ENCODE data around the gene RETSAT.
"Not testable (repeated sequence)": the region's sequence is repeated elsewhere in the genome, so short reads cannot be mapped to it uniquely, and the experiment has no call there.

Gene RETSAT

GRCh38 chr2:85378257-85378656, 23.9 kb upstream of the RETSAT start:
- DNase-seq (ENCODE audit: low spot score): no peak

GRCh38 chr2:85377083-85377482, 22.8 kb upstream of the RETSAT start:
- no peak for DNase-seq (ENCODE audit: low spot score)

- DNase-seq (ENCODE audit: low spot score): no peak
Measured at GRCh38 chr2:85376291-85377065, 22.1 kb upstream of the RETSAT start.

GRCh38 chr2:85371045-85371444, 16.7 kb upstream of the RETSAT start:
- DNase-seq (ENCODE audit: low spot score): no peak

- DNase-seq (ENCODE audit: low spot score): no peak
Measured at GRCh38 chr2:85369500-85369899, 15.2 kb upstream of the RETSAT start.

- no peak for DNase-seq (ENCODE audit: low spot score)
Measured at GRCh38 chr2:85368921-85369320, 14.6 kb upstream of the RETSAT start.

- DNase-seq (ENCODE audit: low spot score): no peak
Measured at GRCh38 chr2:85367180-85367579, 12.9 kb upstream of the RETSAT start.

GRCh38 chr2:85362653-85363387, 8.5 kb upstream of the RETSAT start:
- not testable (repeated sequence) for DNase-seq (ENCODE audit: low spot score)

- no peak for DNase-seq (ENCODE audit: low spot score)
Measured at GRCh38 chr2:85357736-85358135, 3.4 kb upstream of the RETSAT start.

GRCh38 chr2:85356186-85356585, 1.9 kb upstream of the RETSAT start:
- DNase-seq (ENCODE audit: low spot score): no peak

- no peak for DNase-seq (ENCODE audit: low spot score)
Measured at GRCh38 chr2:85355521-85355920, 1.2 kb upstream of the RETSAT start.

- no peak for DNase-seq (ENCODE audit: low spot score)
Measured at GRCh38 chr2:85355073-85355410, 714 bp upstream of the RETSAT start.

- no peak for DNase-seq (ENCODE audit: low spot score)
Measured at GRCh38 chr2:85353876-85354285, 447 bp downstream of the RETSAT start.

- no peak for DNase-seq (ENCODE audit: low spot score)
Measured at GRCh38 chr2:85347599-85347998, 6.7 kb downstream of the RETSAT start.

- DNase-seq (ENCODE audit: low spot score): no peak
Measured at GRCh38 chr2:85344356-85344954, 9.9 kb downstream of the RETSAT start.

GRCh38 chr2:85343207-85343895, 11.0 kb downstream of the RETSAT start:
- not testable (repeated sequence) for DNase-seq (ENCODE audit: low spot score)

- no peak for DNase-seq (ENCODE audit: low spot score)
Measured at GRCh38 chr2:85342156-85342555, 12.2 kb downstream of the RETSAT start.

GRCh38 chr2:85341269-85342029, 12.9 kb downstream of the RETSAT start:
- DNase-seq (ENCODE audit: low spot score): no peak

GRCh38 chr2:85340034-85340892, 14.1 kb downstream of the RETSAT start:
- no peak for DNase-seq (ENCODE audit: low spot score)

- DNase-seq (ENCODE audit: low spot score): no peak
Measured at GRCh38 chr2:85334928-85335327, 19.4 kb downstream of the RETSAT start.

- not testable (repeated sequence) for DNase-seq (ENCODE audit: low spot score)
Measured at GRCh38 chr2:85333877-85334276, 20.5 kb downstream of the RETSAT start.

All from left forelimb (tissue), 1 donor.